ENCODE measurements around the gene CYP3A5. TPM values are rescaled to one million over a fixed set of nuclear protein-coding genes. Genes with fewer than 3 reads are reported as not detected.
"Not testable (repeated sequence)": the region's sequence is repeated elsewhere in the genome, so short reads cannot be mapped to it uniquely, and the experiment has no call there.

CYP3A5 gene
- polyA plus RNA-seq, 2 of the 4 experiments (the other 2 are of a cell fraction) = 2.3 to 9.7 TPM

GRCh38 chr7:99665312-99666012 is 14.3 kb downstream of the CYP3A5 start:
- POLR2A ChIA-PET = no interaction called here
- no peaks in the 10 kb centered on the region for H3K4me1 ChIP-seq
- CTCF ChIA-PET = interaction anchor here (1.6 kb wide), 1 partner anchor 30 kb away, joined by 3 read pairs; no protein-coding TSS in a partner anchor
- no peak for TF ChIP-seq EP300 (IDR thresholded peaks at IDR 0.05)
- TF ChIP-seq HOXB5 (CRISPR knock-in tag; IDR thresholded peaks at IDR 0.05) = no peak
- no peak for TF ChIP-seq USF2 (IDR thresholded peaks at IDR 0.05)
- no peak for TF ChIP-seq MAFK (IDR thresholded peaks at IDR 0.05; ENCODE audit: partially characterized antibody)
- no peak for TF ChIP-seq ZC3H11A (IDR thresholded peaks at IDR 0.05)
- no peak for TF ChIP-seq GATA3 (IDR thresholded peaks at IDR 0.05; ENCODE audit: borderline replicate concordance)
- TF ChIP-seq ZNF302 (CRISPR knock-in tag; IDR thresholded peaks at IDR 0.05) = no peak
- H3K4me2 ChIP-seq = no peak overlapping the region
- H3K4me3 ChIP-seq = no peak overlapping the region
- 94% methylated on average over 3 of the region's 3 CpGs for WGBS (ENCODE audit: missing lambda C conversion rate)
- no peak for DNase-seq (ENCODE audit: low read depth in 1 of 2, low spot score in 1 of 2)
- FAIRE-seq = no peak
- no peak for ATAC-seq
- H3K27ac ChIP-seq = no peak overlapping the region
- H3K9me3 ChIP-seq = no peaks in the 10 kb centered on the region

GRCh38 chr7:99657879-99658278 is 21.9 kb downstream of the CYP3A5 start:
- H3K4me1 ChIP-seq; H3K9me3 ChIP-seq; H3K4me3 ChIP-seq; ATAC-seq; POLR2A ChIA-PET; H3K27ac ChIP-seq; H3K4me2 ChIP-seq; DNase-seq (ENCODE audit: low read depth in 1 of 2, low spot score in 1 of 2); FAIRE-seq; CTCF ChIA-PET: not testable (repeated sequence)
- 64% methylated on average over 5 of the region's 5 CpGs for WGBS (ENCODE audit: missing lambda C conversion rate)

DNA sequence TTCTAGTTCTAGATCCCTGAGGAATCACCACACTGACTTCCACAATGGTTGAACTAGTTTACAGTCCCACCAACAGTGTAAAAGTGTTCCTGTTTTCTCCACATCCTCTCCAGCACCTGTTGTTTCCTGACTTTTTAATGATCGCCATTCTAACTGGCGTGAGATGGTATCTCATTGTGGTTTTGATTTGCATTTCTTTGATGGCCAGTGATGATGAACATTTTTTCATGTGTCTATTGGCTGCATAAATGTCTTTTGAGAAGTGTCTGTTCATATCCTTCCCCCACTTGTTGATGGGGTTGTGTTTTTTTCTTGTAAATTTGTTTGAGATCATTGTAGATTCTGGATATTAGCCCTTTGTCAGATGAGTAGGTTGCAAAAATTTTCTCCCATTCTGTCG is 25.2 kb downstream of the CYP3A5 start:
- POLR2A ChIA-PET; CTCF ChIA-PET; DNase-seq (ENCODE audit: low read depth in 1 of 2, low spot score in 1 of 2); ATAC-seq; FAIRE-seq; H3K4me2 ChIP-seq; H3K27ac ChIP-seq; H3K4me3 ChIP-seq; H3K4me1 ChIP-seq; H3K9me3 ChIP-seq: not testable (repeated sequence)
- 90% methylated on average over 3 of the region's 3 CpGs for WGBS (ENCODE audit: missing lambda C conversion rate)

DNA sequence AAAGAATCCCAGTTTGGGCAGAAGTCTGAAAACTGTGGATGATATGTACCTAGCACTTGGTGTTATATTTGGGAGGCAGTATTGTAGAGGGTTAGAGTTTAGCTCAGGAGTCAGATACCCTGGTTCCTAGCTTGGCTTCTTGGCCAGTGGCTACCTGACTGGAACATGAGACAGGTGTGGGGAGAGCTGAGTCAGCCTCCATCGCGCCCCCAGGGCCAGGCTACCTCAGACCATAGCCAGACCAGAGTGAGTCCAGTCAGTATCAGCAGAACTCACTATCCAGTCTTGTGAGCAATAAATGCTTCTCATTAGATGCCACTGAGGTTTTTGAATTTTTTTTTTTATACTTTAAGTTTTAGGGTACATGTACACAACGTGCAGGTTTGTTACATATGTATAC is 26.0 kb downstream of the CYP3A5 start:
- no peaks in the 10 kb centered on the region for H3K9me3 ChIP-seq
- H3K27ac ChIP-seq = no peak overlapping the region
- no peak for TF ChIP-seq BHLHE40 (IDR thresholded peaks at IDR 0.05; ENCODE audit: low read depth, low read length)
- TF ChIP-seq JUN (IDR thresholded peaks at IDR 0.05) = no peak
- TF ChIP-seq ZC3H11A (IDR thresholded peaks at IDR 0.05) = no peak
- TF ChIP-seq, protein P1, sequence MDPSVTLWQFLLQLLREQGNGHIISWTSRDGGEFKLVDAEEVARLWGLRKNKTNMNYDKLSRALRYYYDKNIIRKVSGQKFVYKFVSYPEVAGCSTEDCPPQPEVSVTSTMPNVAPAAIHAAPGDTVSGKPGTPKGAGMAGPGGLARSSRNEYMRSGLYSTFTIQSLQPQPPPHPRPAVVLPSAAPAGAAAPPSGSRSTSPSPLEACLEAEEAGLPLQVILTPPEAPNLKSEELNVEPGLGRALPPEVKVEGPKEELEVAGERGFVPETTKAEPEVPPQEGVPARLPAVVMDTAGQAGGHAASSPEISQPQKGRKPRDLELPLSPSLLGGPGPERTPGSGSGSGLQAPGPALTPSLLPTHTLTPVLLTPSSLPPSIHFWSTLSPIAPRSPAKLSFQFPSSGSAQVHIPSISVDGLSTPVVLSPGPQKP (IDR thresholded peaks at IDR 0.05; ENCODE audit: low read depth, low read length) = no peak
- no peak for TF ChIP-seq PBX3 (IDR thresholded peaks at IDR 0.05)
- no peak for TF ChIP-seq ATOH8 (CRISPR knock-in tag; IDR thresholded peaks at IDR 0.05; ENCODE audit: low read depth)
- no peak for TF ChIP-seq MAFK (IDR thresholded peaks at IDR 0.05; ENCODE audit: partially characterized antibody)
- no peak for TF ChIP-seq HMGXB4 (CRISPR knock-in tag; IDR thresholded peaks at IDR 0.05; ENCODE audit: borderline replicate concordance)
- no peak for TF ChIP-seq GATA3 (IDR thresholded peaks at IDR 0.05; ENCODE audit: borderline replicate concordance)
- DNase-seq (ENCODE audit: low read depth in 1 of 2, low spot score in 1 of 2) = no peak
- no peak overlapping the region for H3K4me2 ChIP-seq
- 91% methylated on average over 3 of the region's 3 CpGs for WGBS (ENCODE audit: missing lambda C conversion rate)
- no peaks in the 10 kb centered on the region for H3K4me1 ChIP-seq
- no peak overlapping the region for H3K4me3 ChIP-seq
- POLR2A ChIA-PET = no interaction called here
- FAIRE-seq = no peak
- CTCF ChIA-PET = no interaction called here
- ATAC-seq = no peak

All from A549 (cell line).